Fibroblast of the aortic adventitia (primary cell): ENCODE results near the gene FRMD6. TPM values are rescaled to one million over a fixed set of nuclear protein-coding genes. Genes with fewer than 3 reads are reported as not detected.

Source experiments
- DNase-seq: peaks from one replicate; pipeline ENCODE4 v3.0.0-alpha.2; 2010; ENCODE audit warnings: low read depth
- H3K4me3 ChIP-seq: 2 replicates; pipeline ENCODE4 v1.5.1; 2011; ENCODE audit warnings: low read depth, mild to moderate bottlenecking, control low read depth, low read length, moderate library complexity
- CTCF ChIP-seq: IDR thresholded peaks from 2 replicates; pipeline ENCODE4 v1.5.1; 2011; ENCODE audit warnings: mild to moderate bottlenecking, low read length, control low read depth, inconsistent platforms; ENCODE audit not compliant: insufficient read depth
- total RNA-seq: library from RNA; depleted of rRNA; stranded (reverse); fragments of >200 nt; gene quantifications from 2 replicates; pipeline ENCODE4 v1.2.3, GENCODE V29; 2012; ENCODE audit warnings: low replicate concordance

The FRMD6 gene
- total RNA-seq, 1 donor = 257 TPM

GRCh38 chr14:51638071-51638944 lies 13.4 kb upstream of the FRMD6 start:
- TF ChIP-seq CTCF = no peak

GRCh38 chr14:51639668-51640316 lies 11.9 kb upstream of the FRMD6 start:
- no peak for TF ChIP-seq CTCF
- no peak for DNase-seq

More at GRCh38 chr14:51638071-51638944, 13.4 kb upstream of the FRMD6 start:
- H3K4me3 ChIP-seq = no peak overlapping the region
- peak; percentile 68 for DNase-seq

GRCh38 chr14:51643140-51643539 lies 8.6 kb upstream of the FRMD6 start:
- no peak overlapping the region for H3K4me3 ChIP-seq
- DNase-seq = no peak
- TF ChIP-seq CTCF = no peak

More at GRCh38 chr14:51639668-51640316, 11.9 kb upstream of the FRMD6 start:
- H3K4me3 ChIP-seq = no peak overlapping the region

GRCh38 chr14:51644217-51644933 lies 7.3 kb upstream of the FRMD6 start:
- no peak for TF ChIP-seq CTCF
- no peak overlapping the region for H3K4me3 ChIP-seq
- DNase-seq = no peak

- H3K4me3 ChIP-seq = peak overlapping the region; percentile 6
- TF ChIP-seq CTCF = no peak
- no peak for DNase-seq
Observed at GRCh38 chr14:51648296-51648695, 3.4 kb upstream of the FRMD6 start.

GRCh38 chr14:51650716-51651387 lies 858 bp upstream of the FRMD6 start:
- H3K4me3 ChIP-seq = peak overlapping the region; percentile 86
- no peak for TF ChIP-seq CTCF
- DNase-seq = no peak
